Stimulated activated CD4-positive, alpha-beta T cell treated with anti-CD3 and anti-CD28 coated beads, TNF-alpha, amount 100 ng/mL, for 48 hours (primary cell): ENCODE data around the gene REXO1.
A peak's percentile ranks its signal among the peaks of the same experiment; 100 is the strongest.

Experiments
- DNase-seq, 3 donors: peaks; one replicate each; pipeline ENCODE4 v3.0.0-alpha.2; 2020; ENCODE audit warnings: low read depth in 3 of 3

The REXO1 gene

DNA sequence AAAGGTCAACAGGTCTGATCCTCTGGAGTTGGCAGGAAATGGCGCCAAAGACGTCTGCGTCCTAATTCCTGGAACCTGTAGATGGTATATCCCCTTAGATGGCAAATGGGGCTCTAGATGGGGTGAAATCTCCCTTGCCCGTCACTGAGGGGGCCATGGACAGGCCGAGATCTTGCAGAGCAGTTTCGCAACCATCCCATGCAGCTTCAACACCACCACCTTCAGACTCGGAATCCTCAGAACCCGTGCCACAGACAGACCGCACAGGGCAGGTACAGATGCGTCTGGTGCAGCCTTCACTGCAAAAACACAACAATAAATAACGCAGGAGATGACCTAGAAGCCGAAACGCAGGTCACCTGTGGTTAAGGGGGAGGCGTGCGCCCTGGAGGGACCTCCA, 17.7 kb downstream of the REXO1 start:
- DNase-seq = no peak

GRCh38 chr19:1829958-1830357, 18.3 kb downstream of the REXO1 start:
- no peak for DNase-seq

- DNase-seq = no peak
Observed at GRCh38 chr19:1828279-1829238, 19.7 kb downstream of the REXO1 start.

GRCh38 chr19:1827566-1828278, 20.6 kb downstream of the REXO1 start:
- no peak for DNase-seq

DNA sequence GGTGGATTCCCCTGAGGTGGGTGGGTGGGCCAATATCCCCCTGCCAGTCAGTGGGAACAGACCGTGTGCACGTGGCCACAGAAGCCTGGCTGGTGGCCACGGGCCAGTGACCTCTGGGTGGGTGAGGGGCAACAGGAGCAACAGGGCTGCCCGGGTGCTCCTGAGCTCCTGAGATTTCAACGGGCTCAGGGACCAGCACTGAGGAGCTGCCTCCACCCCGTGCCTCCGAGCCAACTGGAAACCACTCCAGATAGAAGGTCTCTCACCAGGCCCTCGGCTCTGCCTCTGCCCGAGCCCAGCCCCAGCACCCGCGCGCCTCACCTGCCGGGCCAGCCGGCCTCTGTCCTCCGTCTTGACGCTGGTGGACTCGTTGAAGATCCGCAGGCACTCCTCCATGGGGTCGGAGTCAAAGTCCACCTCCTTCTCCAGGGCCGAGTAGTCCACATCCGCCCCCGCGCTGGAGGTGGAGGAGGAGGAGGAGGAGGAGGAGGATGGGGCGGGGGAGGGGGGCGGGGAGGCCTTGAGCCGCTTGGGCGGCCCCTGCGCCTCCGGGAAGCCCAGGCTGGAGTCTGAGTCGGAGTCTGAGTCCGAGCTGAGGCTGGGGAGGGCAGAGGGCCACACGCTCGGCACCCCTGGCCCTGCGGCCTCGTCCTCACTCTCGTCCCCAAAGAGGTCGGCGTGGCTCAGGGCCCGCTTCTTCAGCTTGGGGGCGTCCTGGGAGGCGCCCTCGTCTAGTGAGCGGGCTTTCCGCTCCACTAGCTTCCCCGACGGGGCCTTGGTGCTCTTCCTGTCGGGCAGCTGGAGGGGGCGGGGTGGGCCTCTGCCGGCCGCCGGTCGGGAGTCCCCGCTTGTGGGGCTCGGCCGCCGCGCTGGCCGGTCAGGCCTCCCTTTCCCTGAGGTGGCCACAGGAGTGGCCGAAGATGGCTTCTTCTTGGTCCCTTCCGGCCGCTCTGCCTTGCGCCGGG, 21.4 kb downstream of the REXO1 start:
- DNase-seq = no peak

DNA sequence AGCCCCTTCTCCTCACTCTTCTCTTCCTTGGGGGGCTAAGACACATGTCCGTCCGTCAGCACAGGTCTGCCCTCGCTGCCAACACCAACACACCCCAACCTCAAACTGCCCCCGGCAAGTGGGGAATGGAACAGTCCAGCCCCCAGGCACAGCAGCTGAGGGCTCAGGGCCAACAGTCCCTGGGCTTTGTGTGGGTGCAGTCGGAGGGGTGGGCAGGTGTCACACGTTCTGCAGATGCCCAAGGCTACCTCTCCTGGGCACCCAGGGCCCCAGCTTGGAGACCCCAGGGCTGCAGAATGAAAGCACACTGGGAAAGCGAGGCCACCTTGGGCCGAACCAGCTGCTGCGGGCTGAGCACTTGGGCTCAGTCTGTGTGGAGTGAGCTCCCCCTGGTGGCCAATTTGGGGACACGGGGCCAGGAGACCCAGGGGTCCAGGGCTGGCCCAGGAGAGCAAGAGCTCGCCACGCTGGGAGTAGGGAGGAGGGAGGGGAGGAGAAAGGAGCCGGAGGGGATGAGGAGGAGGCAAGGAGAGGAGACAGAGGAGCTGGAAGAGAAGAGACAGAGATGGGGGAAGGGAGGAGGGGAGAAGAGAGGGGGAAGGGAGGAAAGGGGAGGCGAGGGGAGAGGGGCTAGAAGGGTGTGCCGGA, 22.2 kb downstream of the REXO1 start:
- peak; percentile 43 to 72 (median 58) for DNase-seq

GRCh38 chr19:1824252-1824622, 24.0 kb downstream of the REXO1 start:
- DNase-seq = no peak

DNA sequence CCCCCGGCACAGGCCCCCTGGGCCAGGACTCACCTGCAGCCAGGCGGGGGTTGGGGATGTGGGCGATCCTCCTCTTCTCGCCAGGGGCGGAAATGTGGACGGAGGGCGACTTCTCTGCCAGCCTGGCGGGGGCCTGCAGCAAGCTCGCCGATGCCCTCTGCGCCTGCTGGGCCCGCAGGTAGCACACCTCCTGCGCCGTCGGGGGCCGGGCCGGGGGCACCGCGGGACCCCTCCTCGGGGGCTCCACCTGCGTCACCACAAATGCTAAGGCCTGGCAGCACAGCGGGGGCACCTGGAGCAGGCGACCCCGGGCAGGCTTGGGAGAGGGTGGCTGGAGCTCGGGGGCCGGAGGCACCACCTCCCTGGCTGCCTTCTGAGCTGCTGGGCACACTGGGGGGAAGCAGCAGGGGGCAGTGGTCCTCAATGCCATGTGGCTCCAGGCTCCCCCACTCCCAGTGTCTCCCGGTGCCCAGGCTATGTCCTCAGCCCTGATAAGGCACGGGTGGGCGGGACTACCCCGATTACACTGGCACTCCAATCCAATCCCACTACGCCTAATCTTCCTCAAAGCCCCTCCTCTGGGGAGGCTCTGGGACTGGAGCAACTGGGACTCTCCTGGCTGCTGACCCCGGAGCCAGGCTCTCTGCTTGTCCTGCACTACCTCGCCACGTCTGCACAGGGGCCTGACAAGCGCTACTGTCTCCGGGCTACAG, 24.6 kb downstream of the REXO1 start:
- no peak for DNase-seq

- DNase-seq = no peak
Observed at GRCh38 chr19:1823020-1823419, 25.3 kb downstream of the REXO1 start.

DNA sequence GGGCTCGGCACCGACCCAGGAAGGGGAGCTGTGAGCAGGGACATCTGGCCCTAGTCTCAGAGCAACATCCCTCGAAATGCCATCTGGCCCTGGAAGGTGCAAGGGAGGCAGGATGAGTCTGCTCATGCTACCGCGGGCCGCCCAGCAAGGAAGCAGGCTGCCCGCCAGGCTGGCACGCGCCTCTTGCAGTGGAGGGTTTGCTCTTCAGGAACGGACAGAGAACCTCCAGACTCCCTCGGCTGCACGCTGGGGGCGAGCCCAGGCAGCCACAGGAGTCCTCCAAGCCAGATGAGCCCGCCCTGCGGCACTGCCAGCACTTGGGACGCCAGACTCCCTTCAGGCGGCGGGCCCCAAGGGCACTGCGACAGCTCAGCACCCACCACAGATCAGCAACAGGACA, 26.1 kb downstream of the REXO1 start:
- no peak for DNase-seq

GRCh38 chr19:1819341-1820255, 28.7 kb downstream of the REXO1 start:
- no peak for DNase-seq

- no peak for DNase-seq
Observed at GRCh38 chr19:1818549-1819195, 29.6 kb downstream of the REXO1 start.

DNA sequence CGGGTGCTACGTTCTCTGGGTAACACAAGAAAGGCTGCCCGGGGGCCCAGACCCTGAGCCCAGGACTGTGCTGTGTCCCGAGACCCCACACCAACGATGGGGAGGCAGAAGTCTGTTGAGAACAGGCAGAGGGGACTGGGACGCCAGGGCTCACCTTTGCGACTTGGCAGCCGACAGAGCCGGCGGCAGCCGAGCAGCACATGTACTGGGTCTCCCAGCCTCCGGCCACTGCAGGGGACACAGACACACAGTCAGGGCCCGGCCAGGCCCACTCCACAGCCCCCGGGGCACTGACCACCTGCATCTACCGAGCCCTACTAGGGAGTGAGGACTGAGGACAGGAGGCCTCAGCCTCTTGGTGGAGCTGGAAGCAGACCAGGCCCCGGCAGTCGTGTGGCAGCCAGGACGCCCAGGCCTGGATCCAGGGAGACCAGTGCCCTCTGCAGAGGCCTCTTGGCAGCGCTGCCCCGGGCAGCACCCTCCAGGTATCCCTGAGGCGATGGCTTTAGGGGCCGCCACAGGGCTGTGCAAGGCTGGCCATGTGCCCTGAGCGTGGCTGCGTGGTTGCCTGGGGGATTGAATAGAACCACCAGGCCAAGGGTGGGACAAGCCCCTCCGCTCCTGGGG, 30.6 kb downstream of the REXO1 start:
- no peak for DNase-seq

- DNase-seq = no peak
Observed at GRCh38 chr19:1816530-1817298, 31.6 kb downstream of the REXO1 start.

DNA sequence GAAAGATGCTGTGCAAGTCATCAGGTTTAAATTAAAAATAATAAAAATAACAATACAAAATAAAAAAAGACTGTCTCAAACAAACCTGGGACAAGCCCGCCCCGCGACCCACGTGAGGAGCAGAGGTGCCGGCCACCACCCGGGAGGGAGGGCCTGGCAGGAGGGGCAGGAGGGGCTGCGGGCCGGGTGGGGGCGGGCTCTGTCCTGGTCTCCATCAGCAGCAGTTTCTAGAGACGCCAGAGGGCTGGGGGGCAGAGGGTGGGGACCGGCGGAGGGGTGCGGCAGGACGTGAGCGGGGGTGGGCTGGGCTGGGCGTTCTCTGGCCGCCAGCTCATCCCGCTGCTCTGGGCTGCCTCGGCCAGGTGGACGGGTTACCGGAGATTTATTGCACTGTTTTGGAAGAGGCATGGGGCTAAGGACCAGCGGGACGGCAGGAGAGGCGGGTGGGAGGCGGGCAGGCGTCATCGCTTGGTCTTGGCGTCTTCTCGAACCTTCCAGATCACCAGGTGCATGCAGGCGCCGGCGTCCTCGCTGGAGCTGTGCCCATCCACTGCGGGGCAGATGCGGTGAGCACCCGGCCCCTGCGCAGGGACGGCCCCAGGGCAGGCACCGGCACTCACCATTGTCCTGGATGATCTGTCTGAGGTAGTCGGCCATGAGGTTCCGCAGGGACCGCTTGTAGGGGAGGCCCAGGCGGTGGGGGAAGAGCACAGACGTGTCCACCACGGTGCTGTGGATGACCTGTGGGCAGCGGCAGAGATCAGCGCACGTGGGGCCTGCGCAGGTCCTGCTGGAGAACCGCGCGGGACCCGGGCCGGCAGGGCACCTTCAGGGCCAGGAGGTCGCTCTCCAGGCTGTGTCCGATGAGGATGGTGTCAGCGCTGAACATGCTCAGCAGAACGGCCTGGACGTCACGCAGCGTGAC, 32.4 kb downstream of the REXO1 start:
- no peak for DNase-seq

DNA sequence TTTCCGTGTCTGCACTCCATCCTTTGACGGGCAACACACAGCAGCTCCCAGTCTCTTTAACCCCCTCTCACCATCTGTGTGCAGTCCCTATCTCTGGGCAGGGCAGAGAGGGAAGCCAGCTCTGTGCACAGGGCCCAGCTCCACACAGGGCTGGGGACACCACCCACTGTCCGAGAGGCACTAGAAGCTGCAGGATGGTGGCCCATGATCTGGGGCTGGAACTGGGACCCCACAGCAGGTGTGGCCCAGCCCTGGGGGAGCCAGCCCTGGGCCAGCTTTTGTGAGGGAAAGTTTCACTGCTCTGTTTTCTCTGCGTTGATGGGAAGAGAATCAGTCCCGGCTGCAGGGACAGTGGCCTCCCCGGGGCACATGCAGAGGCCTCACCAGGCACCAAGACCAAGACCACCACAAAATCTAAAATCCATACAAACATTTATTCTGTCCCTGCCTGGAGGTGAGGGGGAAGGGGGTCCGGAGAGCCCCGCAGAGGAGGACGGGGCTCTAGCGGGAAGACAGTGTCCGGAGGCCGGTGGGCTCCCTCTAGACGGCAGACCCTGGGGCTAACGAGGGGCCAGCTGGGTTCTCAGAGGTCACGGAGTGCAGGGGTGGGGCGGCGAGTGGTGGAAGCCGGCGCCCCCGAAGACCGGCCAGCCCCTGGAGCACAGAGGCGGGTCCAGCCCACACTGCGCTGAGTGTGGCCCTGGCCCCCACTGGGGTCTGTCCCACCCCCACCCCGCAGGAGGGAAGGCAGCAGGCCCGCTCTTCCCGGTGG, 33.3 kb downstream of the REXO1 start:
- no peak for DNase-seq
